Measurements from ENCODE around the gene KAT8.

Gene KAT8

DNA sequence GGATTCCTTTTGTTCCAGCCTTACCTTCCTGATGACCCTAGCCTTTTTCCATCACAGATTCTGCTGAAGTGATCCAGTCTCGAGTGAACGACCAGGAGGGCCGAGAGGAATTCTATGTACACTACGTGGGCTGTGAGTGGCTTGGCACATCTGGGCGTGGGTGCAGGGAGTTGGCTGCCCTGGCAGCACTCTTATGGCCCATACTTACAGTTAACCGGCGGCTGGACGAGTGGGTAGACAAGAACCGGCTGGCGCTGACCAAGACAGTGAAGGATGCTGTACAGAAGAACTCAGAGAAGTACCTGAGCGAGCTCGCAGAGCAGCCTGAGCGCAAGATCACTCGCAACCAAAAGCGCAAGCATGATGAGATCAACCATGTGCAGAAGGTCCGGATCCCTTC is 2.7 kb downstream of the KAT8 start:
- Histone ChIP-seq H3K27ac (ENCODE audit: extremely low read depth, low read depth, low read length) (no peak overlapping the region), H3K4me3 (ENCODE audit: low read depth, low read length) (no peak overlapping the region), H3K9me3 (ENCODE audit: control insufficient read depth, insufficient read depth, low read depth, low read length) (no peaks in the 10 kb centered on the region), H3K4me1 (ENCODE audit: control insufficient read depth, insufficient read depth, low read length) (peaks cover 4% of the 10 kb centered on the region; the same call in 1 of the 2 replicates), H3K36me3 (ENCODE audit: control insufficient read depth in 2 of 2, insufficient read depth in 1 of 2, low read length in 2 of 2) (peaks cover 31 to 48% of the 10 kb centered on the region in 2 experiments)
- CTCF ChIA-PET = interaction anchor here (0.6 to 1.4 kb wide), 2 partner anchors 22 to 27 kb away, joined by 3 to 5 read pairs; no protein-coding TSS in a partner anchor
- TF ChIP-seq ZFP37 (tag by site-specific recombination; IDR thresholded peaks at IDR 0.05) (no peak), ZNF175 (tag by site-specific recombination; IDR thresholded peaks at IDR 0.05) (no peak), ZNF660 (tag by site-specific recombination; IDR thresholded peaks at IDR 0.05) (no peak)
- TF ChIP-seq, protein P1, sequence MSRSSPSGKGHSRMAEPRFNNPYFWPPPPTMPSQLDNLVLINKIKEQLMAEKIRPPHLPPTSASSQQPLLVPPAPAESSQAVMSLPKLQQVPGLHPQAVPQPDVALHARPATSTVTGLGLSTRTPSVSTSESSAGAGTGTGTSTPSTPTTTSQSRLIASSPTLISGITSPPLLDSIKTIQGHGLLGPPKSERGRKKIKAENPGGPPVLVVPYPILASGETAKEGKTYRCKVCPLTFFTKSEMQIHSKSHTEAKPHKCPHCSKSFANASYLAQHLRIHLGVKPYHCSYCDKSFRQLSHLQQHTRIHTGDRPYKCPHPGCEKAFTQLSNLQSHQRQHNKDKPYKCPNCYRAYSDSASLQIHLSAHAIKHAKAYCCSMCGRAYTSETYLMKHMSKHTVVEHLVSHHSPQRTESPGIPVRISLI (tag by site-specific recombination; IDR thresholded peaks at IDR 0.05) = no peak
- TF ChIP-seq, protein P2, sequence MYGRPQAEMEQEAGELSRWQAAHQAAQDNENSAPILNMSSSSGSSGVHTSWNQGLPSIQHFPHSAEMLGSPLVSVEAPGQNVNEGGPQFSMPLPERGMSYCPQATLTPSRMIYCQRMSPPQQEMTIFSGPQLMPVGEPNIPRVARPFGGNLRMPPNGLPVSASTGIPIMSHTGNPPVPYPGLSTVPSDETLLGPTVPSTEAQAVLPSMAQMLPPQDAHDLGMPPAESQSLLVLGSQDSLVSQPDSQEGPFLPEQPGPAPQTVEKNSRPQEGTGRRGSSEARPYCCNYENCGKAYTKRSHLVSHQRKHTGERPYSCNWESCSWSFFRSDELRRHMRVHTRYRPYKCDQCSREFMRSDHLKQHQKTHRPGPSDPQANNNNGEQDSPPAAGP (tag by site-specific recombination; IDR thresholded peaks at IDR 0.05) = no peak
- POLR2A ChIA-PET = interaction anchor here (0.7 kb wide), 1 partner anchor 61 kb away, joined by 4 read pairs; no protein-coding TSS in a partner anchor

DNA sequence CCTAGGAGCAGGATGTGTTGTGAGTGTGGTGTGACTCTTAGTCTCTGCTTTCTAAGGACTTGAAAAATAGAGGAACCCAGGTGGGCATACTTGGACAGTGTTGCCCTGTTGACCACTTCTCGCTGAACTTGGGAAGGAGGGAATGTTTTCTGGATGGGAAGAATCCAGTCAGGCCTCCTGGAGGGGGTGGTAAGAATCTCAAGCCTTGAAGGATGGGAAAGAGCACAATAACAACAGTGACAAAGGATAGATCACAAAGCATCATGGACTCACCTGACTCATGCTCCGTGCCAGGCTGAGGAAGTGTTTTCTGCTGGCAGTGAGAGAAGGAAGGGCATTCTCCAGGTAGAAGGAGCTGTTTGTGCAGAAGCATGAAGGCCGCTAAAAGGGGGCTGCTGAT is 8.4 kb downstream of the KAT8 start:
- no peaks in the 10 kb centered on the region for H3K9me3 ChIP-seq (ENCODE audit: control insufficient read depth, insufficient read depth, low read depth, low read length)
- no peaks in the 10 kb centered on the region for H3K4me1 ChIP-seq (ENCODE audit: control insufficient read depth, insufficient read depth, low read length)
- TF ChIP-seq MEIS1 (CRISPR knock-in tag; IDR thresholded peaks at IDR 0.05; ENCODE audit: borderline replicate concordance) (no peak), ZNF341 (tag by site-specific recombination; IDR thresholded peaks at IDR 0.05; ENCODE audit: low read depth) (no peak), ZNF792 (tag by site-specific recombination; IDR thresholded peaks at IDR 0.05) (no peak), GLI4 (tag by site-specific recombination; IDR thresholded peaks at IDR 0.05) (peak; percentile 90), ZNF433 (tag by site-specific recombination; IDR thresholded peaks at IDR 0.05; ENCODE audit: low read depth) (no peak), ZNF157 (tag by site-specific recombination; IDR thresholded peaks at IDR 0.05) (no peak), SCRT1 (tag by site-specific recombination; IDR thresholded peaks at IDR 0.05; ENCODE audit: borderline replicate concordance) (no peak)
- ChIA-PET CTCF (no interaction called here), POLR2A (interaction anchor here (1.0 to 1.1 kb wide), 2 partner anchors 8 to 54 kb away, joined by 5 to 6 read pairs; partner anchors contain the start of genes FUS and KAT8)
- peaks cover 18 to 70% of the 10 kb centered on the region in 2 experiments for H3K36me3 ChIP-seq (ENCODE audit: control insufficient read depth in 2 of 2, insufficient read depth in 1 of 2, low read length in 2 of 2)
- no peak overlapping the region for H3K4me3 ChIP-seq (ENCODE audit: low read depth, low read length)
- H3K27ac ChIP-seq (ENCODE audit: extremely low read depth, low read depth, low read length) = no peak overlapping the region

DNA sequence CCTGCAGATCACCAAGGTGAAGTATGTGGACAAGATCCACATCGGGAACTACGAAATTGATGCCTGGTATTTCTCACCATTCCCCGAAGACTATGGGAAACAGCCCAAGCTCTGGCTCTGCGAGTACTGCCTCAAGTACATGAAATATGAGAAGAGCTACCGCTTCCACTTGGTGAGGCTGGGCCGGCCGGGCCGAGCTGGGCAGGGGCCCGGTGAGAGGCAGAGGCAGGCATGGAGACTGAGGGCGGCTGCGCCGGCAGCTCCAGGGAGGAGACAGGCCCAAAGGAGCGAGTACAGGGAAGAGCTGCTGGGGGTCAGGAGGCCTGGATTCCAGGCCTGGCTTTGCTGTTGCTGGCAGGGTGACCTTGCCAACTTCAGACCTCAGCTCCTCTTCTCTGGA is 9.7 kb downstream of the KAT8 start:
- no peak overlapping the region for H3K27ac ChIP-seq (ENCODE audit: extremely low read depth, low read depth, low read length)
- CTCF ChIA-PET = interaction anchor here (1.8 kb wide), 1 partner anchor 15 kb away, joined by 7 read pairs; no protein-coding TSS in a partner anchor
- no peak overlapping the region for H3K4me3 ChIP-seq (ENCODE audit: low read depth, low read length)
- POLR2A ChIA-PET = interaction anchor here (0.6 to 5.7 kb wide), 4 partner anchors 8 to 96 kb away, joined by 3 to 35 read pairs (median 8); partner anchors contain the start of genes KAT8 and PRSS8
- no peaks in the 10 kb centered on the region for H3K4me1 ChIP-seq (ENCODE audit: control insufficient read depth, insufficient read depth, low read length)
- H3K9me3 ChIP-seq (ENCODE audit: control insufficient read depth, insufficient read depth, low read depth, low read length) = no peaks in the 10 kb centered on the region
- H3K36me3 ChIP-seq (ENCODE audit: control insufficient read depth in 2 of 2, insufficient read depth in 1 of 2, low read length in 2 of 2) = peaks cover 5 to 70% of the 10 kb centered on the region in 2 experiments
- TF ChIP-seq MYNN (tag by site-specific recombination; IDR thresholded peaks at IDR 0.05; ENCODE audit: borderline replicate concordance) = no peak
- TF ChIP-seq ZNF776 (tag by site-specific recombination; IDR thresholded peaks at IDR 0.05; ENCODE audit: borderline replicate concordance) = no peak
- TF ChIP-seq ZNF324 (tag by site-specific recombination; IDR thresholded peaks at IDR 0.05) = no peak
- TF ChIP-seq ZNF221 (tag by site-specific recombination; IDR thresholded peaks at IDR 0.05; ENCODE audit: borderline replicate concordance) = no peak
- no peak for TF ChIP-seq ZBTB20 (tag by site-specific recombination; IDR thresholded peaks at IDR 0.05)
- TF ChIP-seq GLIS2 (tag by site-specific recombination; IDR thresholded peaks at IDR 0.05) = no peak
- TF ChIP-seq, protein P3, sequence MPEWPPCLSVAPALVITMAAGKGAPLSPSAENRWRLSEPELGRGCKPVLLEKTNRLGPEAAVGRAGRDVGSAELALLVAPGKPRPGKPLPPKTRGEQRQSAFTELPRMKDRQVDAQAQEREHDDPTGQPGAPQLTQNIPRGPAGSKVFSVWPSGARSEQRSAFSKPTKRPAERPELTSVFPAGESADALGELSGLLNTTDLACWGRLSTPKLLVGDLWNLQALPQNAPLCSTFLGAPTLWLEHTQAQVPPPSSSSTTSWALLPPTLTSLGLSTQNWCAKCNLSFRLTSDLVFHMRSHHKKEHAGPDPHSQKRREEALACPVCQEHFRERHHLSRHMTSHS (tag by site-specific recombination; IDR thresholded peaks at IDR 0.05) = no peak
- TF ChIP-seq IKZF3 (tag by site-specific recombination; IDR thresholded peaks at IDR 0.05) = no peak
- TF ChIP-seq, protein P4, sequence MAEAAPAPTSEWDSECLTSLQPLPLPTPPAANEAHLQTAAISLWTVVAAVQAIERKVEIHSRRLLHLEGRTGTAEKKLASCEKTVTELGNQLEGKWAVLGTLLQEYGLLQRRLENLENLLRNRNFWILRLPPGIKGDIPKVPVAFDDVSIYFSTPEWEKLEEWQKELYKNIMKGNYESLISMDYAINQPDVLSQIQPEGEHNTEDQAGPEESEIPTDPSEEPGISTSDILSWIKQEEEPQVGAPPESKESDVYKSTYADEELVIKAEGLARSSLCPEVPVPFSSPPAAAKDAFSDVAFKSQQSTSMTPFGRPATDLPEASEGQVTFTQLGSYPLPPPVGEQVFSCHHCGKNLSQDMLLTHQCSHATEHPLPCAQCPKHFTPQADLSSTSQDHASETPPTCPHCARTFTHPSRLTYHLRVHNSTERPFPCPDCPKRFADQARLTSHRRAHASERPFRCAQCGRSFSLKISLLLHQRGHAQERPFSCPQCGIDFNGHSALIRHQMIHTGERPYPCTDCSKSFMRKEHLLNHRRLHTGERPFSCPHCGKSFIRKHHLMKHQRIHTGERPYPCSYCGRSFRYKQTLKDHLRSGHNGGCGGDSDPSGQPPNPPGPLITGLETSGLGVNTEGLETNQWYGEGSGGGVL (tag by site-specific recombination; IDR thresholded peaks at IDR 0.05) = no peak
- TF ChIP-seq GLI2 (tag by site-specific recombination; IDR thresholded peaks at IDR 0.05; ENCODE audit: borderline replicate concordance, low read depth) = no peak
- TF ChIP-seq GFI1B (tag by site-specific recombination; IDR thresholded peaks at IDR 0.05) = no peak
- TF ChIP-seq ZNF514 (tag by site-specific recombination; IDR thresholded peaks at IDR 0.05) = no peak
- no peak for TF ChIP-seq ZNF423 (tag by site-specific recombination; IDR thresholded peaks at IDR 0.05)
- TF ChIP-seq ZIC2 (tag by site-specific recombination; IDR thresholded peaks at IDR 0.05) = no peak
- no peak for TF ChIP-seq ZNF530 (tag by site-specific recombination; IDR thresholded peaks at IDR 0.05; ENCODE audit: low read depth)

Data from HEK293 (cell line).